Glutamatergic neuron (in vitro differentiated cells): Measurements from ENCODE around the gene PARP9. TPM values are rescaled to one million over a fixed set of nuclear protein-coding genes. Genes with fewer than 3 reads are reported as not detected.
"Not testable (repeated sequence)": the region's sequence is repeated elsewhere in the genome, so short reads cannot be mapped to it uniquely, and the experiment has no call there.

ENCODE experiments used
- DNase-seq: peaks from one replicate; pipeline ENCODE4 v3.0.0; 2022
- H3K27ac Mint-ChIP-seq: one replicate; pipeline ENCODE4 v1.8.0; 2020; ENCODE audit warnings: mild to moderate bottlenecking, mixed read lengths, inconsistent platforms; ENCODE audit not compliant: unreplicated experiment
- H3K27me3 Mint-ChIP-seq: one replicate; pipeline ENCODE4 v1.8.0; 2020; ENCODE audit warnings: mild to moderate bottlenecking, moderate library complexity, mixed read lengths, inconsistent platforms; ENCODE audit not compliant: unreplicated experiment
- H3K36me3 Mint-ChIP-seq: one replicate; pipeline ENCODE4 v1.8.0; 2020; ENCODE audit warnings: mild to moderate bottlenecking, mixed read lengths, inconsistent platforms; ENCODE audit not compliant: unreplicated experiment
- H3K4me1 Mint-ChIP-seq: one replicate; pipeline ENCODE4 v1.8.0; 2020; ENCODE audit warnings: mild to moderate bottlenecking, low read depth, mixed read lengths, inconsistent platforms; ENCODE audit not compliant: unreplicated experiment
- H3K4me3 Mint-ChIP-seq: one replicate; pipeline ENCODE4 v1.8.0; 2020; ENCODE audit warnings: mild to moderate bottlenecking, mixed read lengths, inconsistent platforms; ENCODE audit not compliant: unreplicated experiment
- H3K9me3 Mint-ChIP-seq: one replicate; pipeline ENCODE4 v1.8.0; 2020; ENCODE audit warnings: mild to moderate bottlenecking, moderate library complexity, mixed read lengths, inconsistent platforms; ENCODE audit not compliant: unreplicated experiment
- CTCF ChIP-seq: fragments of 200-600 bp; sonication (generic); IDR thresholded peaks from one replicate; pipeline ENCODE4 v1.5.0; 2021; ENCODE audit not compliant: partially characterized antibody, unreplicated experiment
- total RNA-seq: library from RNA; stranded (reverse); fragmentation: NEBNext Ultra II Directional; extraction: Animal tissue kit (Norgen Biotek cat#: 25700); gene quantifications from one replicate; pipeline ENCODE4 v1.2.1, GENCODE V29; 2021; ENCODE audit not compliant: unreplicated experiment

PARP9 gene
- total RNA-seq, 1 donor from 2014 or later, result 0.27 TPM

- Mint-ChIP-seq H3K27me3 (no peaks in the 10 kb centered on the region), H3K9me3 (no peaks in the 10 kb centered on the region), H3K4me1 (peaks cover 7% of the 10 kb centered on the region), H3K27ac (no peak overlapping the region), H3K36me3 (no peaks in the 10 kb centered on the region), H3K4me3 (no peak overlapping the region)
- no peak for DNase-seq
- no peak for TF ChIP-seq CTCF
Measured at GRCh38 chr3:122506450-122506849, 57.6 kb downstream of the PARP9 start.

DNA sequence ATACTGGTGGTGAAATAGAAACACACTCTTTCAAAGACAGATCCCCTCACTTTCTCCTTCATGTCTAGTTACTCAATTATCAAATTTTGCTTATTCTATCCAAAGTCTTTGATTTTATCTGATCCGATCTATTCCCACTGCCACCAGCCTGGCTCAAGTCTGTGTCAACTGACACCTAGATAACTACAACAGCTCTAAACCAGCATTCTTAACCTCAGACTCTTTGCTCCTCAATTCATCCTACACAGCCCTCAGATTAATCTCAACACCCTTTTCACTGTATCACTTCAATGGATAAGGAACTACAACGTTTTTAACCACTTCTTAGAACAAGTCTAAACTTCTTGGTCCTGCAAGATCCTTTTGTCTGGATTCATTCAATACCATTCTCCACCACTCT is 58.4 kb downstream of the PARP9 start:
- Mint-ChIP-seq H3K4me3 (no peak overlapping the region), H3K4me1 (no peaks in the 10 kb centered on the region), H3K9me3 (no peaks in the 10 kb centered on the region), H3K36me3 (no peaks in the 10 kb centered on the region), H3K27ac (no peak overlapping the region), H3K27me3 (no peaks in the 10 kb centered on the region)
- no peak for DNase-seq
- TF ChIP-seq CTCF, result no peak

DNA sequence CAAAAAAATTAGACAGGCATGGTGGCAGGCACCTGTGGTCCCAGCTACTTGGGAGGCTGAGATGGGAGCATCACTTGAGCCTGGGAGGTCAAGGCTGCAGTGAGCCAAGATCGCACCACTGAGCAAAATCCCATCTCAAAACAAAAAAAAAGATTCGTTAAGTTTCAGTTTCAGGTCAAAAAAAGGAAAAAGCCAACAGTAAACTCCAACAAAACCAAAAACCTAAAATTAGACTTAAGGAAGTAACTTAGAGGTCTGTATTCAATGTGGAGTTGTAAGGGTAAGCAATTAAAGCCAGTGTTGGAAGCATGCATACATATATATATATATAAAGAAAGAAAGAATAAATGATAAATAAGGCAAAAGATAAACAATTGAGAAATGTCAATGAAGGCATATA is 61.2 kb downstream of the PARP9 start:
- H3K4me3 Mint-ChIP-seq, result no peak overlapping the region
- H3K9me3 Mint-ChIP-seq, result no peaks in the 10 kb centered on the region
- no peaks in the 10 kb centered on the region for H3K27me3 Mint-ChIP-seq
- no peak overlapping the region for H3K27ac Mint-ChIP-seq
- H3K4me1 Mint-ChIP-seq, result no peaks in the 10 kb centered on the region
- no peak for DNase-seq
- TF ChIP-seq CTCF, result no peak
- H3K36me3 Mint-ChIP-seq, result no peaks in the 10 kb centered on the region

DNA sequence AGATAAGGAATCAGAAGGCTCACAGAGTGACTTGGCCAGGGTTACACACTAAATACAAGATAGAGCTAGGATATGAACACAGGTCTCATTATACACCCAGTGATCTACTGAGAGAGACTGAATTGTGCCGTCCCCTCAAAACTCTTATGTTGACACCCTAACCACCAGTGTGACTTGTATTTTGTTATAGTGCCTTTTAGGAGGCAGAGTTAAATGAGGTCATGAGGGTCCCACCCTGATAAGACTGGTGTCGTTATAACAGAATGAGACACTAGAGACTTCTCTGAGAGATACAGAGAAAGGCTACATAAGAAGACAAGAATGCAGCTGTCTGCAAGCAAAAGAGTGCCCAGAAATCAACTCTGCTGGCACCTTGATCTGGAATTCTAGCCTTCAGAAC is 62.0 kb downstream of the PARP9 start:
- Mint-ChIP-seq H3K4me1 (no peaks in the 10 kb centered on the region), H3K9me3 (no peaks in the 10 kb centered on the region), H3K27ac (no peak overlapping the region)

DNA sequence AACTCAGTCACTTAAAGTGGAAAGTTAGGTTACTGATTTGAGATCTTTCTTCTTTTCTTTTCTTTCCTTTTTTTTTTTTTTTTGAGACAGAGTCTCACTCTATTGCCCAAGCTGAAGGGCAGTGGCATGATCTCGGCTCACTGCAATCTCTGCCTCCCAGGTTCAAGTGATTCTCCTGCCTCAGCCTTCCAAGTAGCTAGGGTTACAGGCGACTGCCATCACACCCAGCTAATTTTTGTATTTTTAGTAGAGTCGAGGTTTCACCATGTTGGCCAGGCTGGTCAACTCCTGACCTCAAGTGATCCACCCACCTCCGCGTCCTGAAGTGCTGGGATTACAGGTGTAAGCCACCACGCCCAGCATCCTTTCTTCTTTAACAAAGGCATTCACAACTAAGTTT is 63.1 kb downstream of the PARP9 start:
- not testable (repeated sequence) for H3K27ac Mint-ChIP-seq, H3K4me1 Mint-ChIP-seq, H3K9me3 Mint-ChIP-seq, H3K36me3 Mint-ChIP-seq, H3K27me3 Mint-ChIP-seq, H3K4me3 Mint-ChIP-seq, DNase-seq

More for the DNA sequence above, 62.0 kb downstream of the PARP9 start:
- Mint-ChIP-seq H3K36me3 (no peaks in the 10 kb centered on the region), H3K27me3 (no peaks in the 10 kb centered on the region), H3K4me3 (no peak overlapping the region)
- TF ChIP-seq CTCF, result no peak
- DNase-seq, result no peak

DNA sequence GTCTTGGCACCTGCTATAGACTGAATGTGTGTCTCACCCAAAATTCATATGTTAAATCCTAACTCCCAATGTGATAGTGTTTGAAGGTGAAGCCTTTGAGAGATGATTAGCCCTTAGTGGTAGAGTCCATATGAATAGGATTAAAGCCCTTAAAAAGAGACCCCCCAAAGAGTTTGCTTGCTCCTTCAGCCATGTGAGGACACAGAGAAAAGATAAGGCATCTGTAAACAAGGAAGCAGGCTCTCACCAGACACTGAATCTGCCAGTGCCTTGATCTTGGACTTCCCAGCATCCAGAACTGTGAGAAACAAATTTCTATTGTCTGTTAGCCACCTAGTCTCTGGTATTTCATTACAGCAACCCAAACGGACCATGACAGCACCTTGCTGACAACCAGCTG is 65.9 kb downstream of the PARP9 start:
- Mint-ChIP-seq H3K9me3 (no peaks in the 10 kb centered on the region), H3K4me3 (no peak overlapping the region), H3K36me3 (no peaks in the 10 kb centered on the region), H3K27me3 (no peaks in the 10 kb centered on the region), H3K27ac (no peak overlapping the region), H3K4me1 (peaks cover 6% of the 10 kb centered on the region)
- DNase-seq, result no peak
- TF ChIP-seq CTCF, result no peak
